Right atrium auricular region (tissue), 2 donors: ENCODE data around the gene APC. TPM values are rescaled to one million over a fixed set of nuclear protein-coding genes. Genes with fewer than 3 reads are reported as not detected.
A peak's percentile ranks its signal among the peaks of the same experiment; 100 is the strongest.

ENCODE experiments used
- DNase-seq: peaks from one replicate; pipeline ENCODE4 v3.0.0-alpha.2; 2019; ENCODE audit warnings: low spot score
- H3K27ac ChIP-seq, 2 donors: fragments of 200-600 bp; sonication (generic); 1 replicate in 1 of 2; 2 replicates in 1 of 2; pipeline ENCODE4 v1.5.1; 2016 to 2019
- H3K27me3 ChIP-seq, 2 donors: fragments of 200-600 bp; sonication (generic); one replicate each; pipeline versions ENCODE4 v1.5.1 to v1.6.0; 2017 to 2019
- H3K36me3 ChIP-seq: fragments of 200-600 bp; sonication (generic); one replicate; pipeline ENCODE4 v1.5.1; 2016
- H3K4me1 ChIP-seq, 2 donors: fragments of 200-600 bp; sonication (generic); one replicate each; pipeline versions ENCODE4 v1.5.1 to v1.6.0; 2017 to 2019
- H3K4me3 ChIP-seq, 2 donors: fragments of 200-600 bp; sonication (generic); 1 replicate in 1 of 2; 2 replicates in 1 of 2; pipeline ENCODE4 v1.5.1; 2017 to 2019; ENCODE audit warnings: mild to moderate bottlenecking in 1 of 2, moderate library complexity in 1 of 2
- H3K9me3 ChIP-seq, 2 donors: fragments of 200-600 bp; sonication (generic); one replicate each; pipeline ENCODE4 v1.5.1; 2019
- CTCF ChIP-seq, 2 donors: fragments of 200-600 bp; sonication (generic); IDR thresholded peaks; one replicate each; pipeline ENCODE4 v1.5.1; 2019; ENCODE audit warnings: antibody characterized with exemption in 2 of 2
- total RNA-seq, 2 donors: library from RNA; depleted of rRNA; stranded (reverse); fragments of >200 nt; gene quantifications; one replicate each; pipeline ENCODE4 v1.1.0, GENCODE V29; 2016

The APC gene
- total RNA-seq, 2 donors from 2014 or later, result 38.3 to 50.9 TPM

GRCh38 chr5:112703866-112704820 lies 33.5 kb upstream of the APC start:
- no peaks in the 10 kb centered on the region for H3K27me3 ChIP-seq
- no peaks in the 10 kb centered on the region for H3K9me3 ChIP-seq
- peaks cover 0 to 27% of the 10 kb centered on the region in 2 donors for H3K4me1 ChIP-seq
- peak; percentile 61 for DNase-seq
- no peak for TF ChIP-seq CTCF (IDR thresholded peaks at IDR 0.05)
- H3K27ac ChIP-seq, result peak overlapping the region in 1 of 2 donors; percentile 76
- H3K4me3 ChIP-seq, result no peak overlapping the region
- H3K36me3 ChIP-seq, result no peaks in the 10 kb centered on the region

- Histone ChIP-seq H3K4me1 (peaks cover 0 to 51% of the 10 kb centered on the region in 2 donors), H3K27ac (peak overlapping the region; percentile 95 to 96), H3K4me3 (peak overlapping the region; percentile 5 to 94), H3K36me3 (no peaks in the 10 kb centered on the region), H3K9me3 (no peaks in the 10 kb centered on the region), H3K27me3 (no peaks in the 10 kb centered on the region)
- DNase-seq, result no peak
- no peak for TF ChIP-seq CTCF (IDR thresholded peaks at IDR 0.05)
Observed at GRCh38 chr5:112706446-112707016, 31.2 kb upstream of the APC start.

- TF ChIP-seq CTCF (IDR thresholded peaks at IDR 0.05), result peak in 1 of 2 donors; percentile 28
- Histone ChIP-seq H3K4me3 (peak overlapping the region; percentile 94 to 96), H3K9me3 (no peaks in the 10 kb centered on the region), H3K27ac (peak overlapping the region; percentile 95 to 96), H3K36me3 (no peaks in the 10 kb centered on the region), H3K4me1 (peaks cover 0 to 58% of the 10 kb centered on the region in 2 donors), H3K27me3 (no peaks in the 10 kb centered on the region)
- peak; percentile 96 for DNase-seq
Observed at GRCh38 chr5:112707187-112708102, 30.2 kb upstream of the APC start.

- peaks cover 0 to 59% of the 10 kb centered on the region in 2 donors for H3K4me1 ChIP-seq
- peak overlapping the region; percentile 94 to 96 for H3K4me3 ChIP-seq
- peak overlapping the region; percentile 95 to 96 for H3K27ac ChIP-seq
- H3K36me3 ChIP-seq, result no peaks in the 10 kb centered on the region
- TF ChIP-seq CTCF (IDR thresholded peaks at IDR 0.05), result no peak
- no peak for DNase-seq
- no peaks in the 10 kb centered on the region for H3K27me3 ChIP-seq
- H3K9me3 ChIP-seq, result no peaks in the 10 kb centered on the region
Observed at GRCh38 chr5:112708103-112708622, 29.5 kb upstream of the APC start.

GRCh38 chr5:112709416-112709815 lies 28.3 kb upstream of the APC start:
- H3K4me1 ChIP-seq, result peaks cover 0 to 55% of the 10 kb centered on the region in 2 donors
- H3K27ac ChIP-seq, result peak overlapping the region in 1 of 2 donors; percentile 96
- H3K4me3 ChIP-seq, result peak overlapping the region in 1 of 2 donors; percentile 94
- no peak for TF ChIP-seq CTCF (IDR thresholded peaks at IDR 0.05)
- no peak for DNase-seq
- no peaks in the 10 kb centered on the region for H3K36me3 ChIP-seq
- H3K9me3 ChIP-seq, result no peaks in the 10 kb centered on the region
- H3K27me3 ChIP-seq, result no peaks in the 10 kb centered on the region
